ENCODE measurements around the gene UNKL. TPM values are rescaled to one million over a fixed set of nuclear protein-coding genes. Genes with fewer than 3 reads are reported as not detected.
A peak's percentile ranks its signal among the peaks of the same experiment; 100 is the strongest.

The UNKL gene
- total and polyA plus RNA-seq, 2 of the 8 experiments (the other 6 are each of a cell fraction or from before 2014, with no cell fraction given), result 25.1 to 31.8 TPM

DNA sequence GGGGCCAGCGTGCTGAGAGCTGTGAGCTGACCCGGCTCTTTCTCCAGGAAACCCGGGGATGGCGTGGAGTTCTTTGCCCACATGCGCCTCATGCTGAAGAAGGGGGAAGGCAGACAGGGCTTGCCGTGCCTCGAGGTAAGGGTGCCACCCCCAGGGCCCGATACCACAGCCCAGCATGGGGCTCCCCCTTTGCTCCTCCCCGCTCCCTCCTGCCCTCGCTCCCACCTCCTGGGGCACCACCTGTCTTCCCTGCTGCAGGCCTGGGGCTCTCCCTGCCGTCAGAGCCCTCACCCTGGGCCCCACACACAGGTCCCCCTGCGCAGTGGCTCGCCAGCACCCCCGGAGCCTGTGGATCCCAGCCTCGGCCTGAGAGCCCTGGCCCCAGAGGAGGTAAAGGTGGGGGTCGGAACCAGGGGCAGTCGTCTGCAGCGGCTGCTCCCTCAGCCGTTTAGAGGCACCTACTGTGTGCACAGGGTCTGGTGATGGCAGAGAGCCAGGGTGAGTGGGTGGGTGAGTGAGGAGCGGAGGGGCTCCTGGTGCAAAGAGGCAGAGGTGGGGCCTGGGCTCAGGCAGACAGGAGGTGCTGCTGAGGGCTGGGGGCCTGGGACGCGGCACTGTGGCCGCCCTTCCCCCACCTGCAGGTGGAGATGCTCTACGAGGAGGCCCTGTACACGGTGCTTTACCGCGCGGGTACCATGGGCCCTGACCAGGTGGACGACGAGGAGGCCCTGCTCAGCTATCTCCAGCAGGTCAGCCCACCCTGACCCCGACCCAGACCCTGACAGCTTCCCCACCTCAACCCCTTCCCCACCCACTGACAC lies 75.4 kb downstream of the UNKL start:
- 72% methylated on average over 15 of the region's 31 CpGs; no CpG with 5 or more reads in 1 of the 2 experiments for WGBS, 2 experiments (ENCODE audit: extremely low coverage in 1 of 2, insufficient coverage in 1 of 2, insufficient read length in 1 of 2, insufficient replicate concordance in 2 of 2, low coverage in 1 of 2, low lambda C conversion rate in 2 of 2, missing lambda C conversion rate in 1 of 2)
- no peaks in the 10 kb centered on the region for H3K9me3 ChIP-seq (ENCODE audit: insufficient read depth in 2 of 2, low read depth in 1 of 2, low read length in 1 of 2)
- no peak overlapping the region for H3K56ac ChIP-seq (replicated peaks; ENCODE audit: insufficient read length, low read depth, low read length)
- no peak overlapping the region for H3K9ac ChIP-seq (replicated peaks in 1 of 4; ENCODE audit: extremely low read depth in 1 of 4, low read depth in 3 of 4, low read length in 3 of 4)
- FAIRE-seq (no peak), DNase-seq (ENCODE audit: low read depth in 1 of 2, low spot score in 2 of 2) (no peak)
- no peak overlapping the region for H2BK5ac ChIP-seq (ENCODE audit: low read depth, low read length)
- H4K8ac ChIP-seq (ENCODE audit: extremely low read depth, insufficient read depth, low read length), result peak overlapping the region; percentile 25; the same call in 1 of the 2 replicates
- H3K79me1 ChIP-seq (ENCODE audit: low read depth, low read length), result no peaks in the 10 kb centered on the region
- H3K23ac ChIP-seq (ENCODE audit: insufficient read length), result no peak overlapping the region
- H4K91ac ChIP-seq (replicated peaks; ENCODE audit: insufficient read length, low read length), result no peak overlapping the region
- TF ChIP-seq SIX5 (IDR thresholded peaks at IDR 0.05; ENCODE audit: low read depth, low read length), result no peak
- TF ChIP-seq, protein P1, sequence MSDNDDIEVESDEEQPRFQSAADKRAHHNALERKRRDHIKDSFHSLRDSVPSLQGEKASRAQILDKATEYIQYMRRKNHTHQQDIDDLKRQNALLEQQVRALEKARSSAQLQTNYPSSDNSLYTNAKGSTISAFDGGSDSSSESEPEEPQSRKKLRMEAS (IDR thresholded peaks at IDR 0.05), result no peak
- no peak for TF ChIP-seq EGR1 (IDR thresholded peaks at IDR 0.05; ENCODE audit: borderline replicate concordance, low read depth, low read length)
- TF ChIP-seq, protein P2, sequence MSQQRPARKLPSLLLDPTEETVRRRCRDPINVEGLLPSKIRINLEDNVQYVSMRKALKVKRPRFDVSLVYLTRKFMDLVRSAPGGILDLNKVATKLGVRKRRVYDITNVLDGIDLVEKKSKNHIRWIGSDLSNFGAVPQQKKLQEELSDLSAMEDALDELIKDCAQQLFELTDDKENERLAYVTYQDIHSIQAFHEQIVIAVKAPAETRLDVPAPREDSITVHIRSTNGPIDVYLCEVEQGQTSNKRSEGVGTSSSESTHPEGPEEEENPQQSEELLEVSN (IDR thresholded peaks at IDR 0.05), result 0 out of 2 replicates have a peak, but pooled peaks have one; percentile 0
- TF ChIP-seq RAD21 (IDR thresholded peaks at IDR 0.05 in 1 of 2, conservative IDR thresholded peaks at IDR 0.05 in 1 of 2; ENCODE audit: low read depth in 2 of 2, low read length in 2 of 2), result no peak
- no peak for TF ChIP-seq PHF8 (conservative IDR thresholded peaks at IDR 0.05; ENCODE audit: low read depth, low read length)
- no peak overlapping the region for H3K18ac ChIP-seq (ENCODE audit: extremely low read depth, low read length)
- no peak overlapping the region for H2BK20ac ChIP-seq (ENCODE audit: low read length)
- H2BK15ac ChIP-seq (ENCODE audit: low read length), result no peak overlapping the region
- no peaks in the 10 kb centered on the region for H3K36me3 ChIP-seq (ENCODE audit: control insufficient read depth in 2 of 4, insufficient read depth in 4 of 4, low read length in 3 of 4)
- CTCF ChIA-PET (ENCODE audit: partially characterized antibody), result interaction anchor here (0.6 to 5.2 kb wide), 7 partner anchors 9 to 739 kb away, joined by 3 to 43 read pairs (median 3); no protein-coding TSS in a partner anchor
- no peak overlapping the region for H3K4ac ChIP-seq (replicated peaks; ENCODE audit: insufficient read length, low read depth, low read length)
- H3K4me2 ChIP-seq (ENCODE audit: insufficient read depth in 1 of 2, low read depth in 2 of 2, low read length in 2 of 2), result no peak overlapping the region
- H2BK12ac ChIP-seq (ENCODE audit: low read depth, low read length), result 0 out of 2 replicates have a peak overlapping the region, but pooled peaks have one; percentile 27
- peaks cover 4% of the 10 kb centered on the region; the same call in 1 of the 2 replicates for H3K23me2 ChIP-seq (ENCODE audit: low read depth, low read length)
- H2AFZ ChIP-seq (ENCODE audit: low read length), result no peak overlapping the region
- H2BK120ac ChIP-seq (replicated peaks; ENCODE audit: low read depth, low read length), result no peak overlapping the region
- H4K5ac ChIP-seq (ENCODE audit: insufficient read length, low read depth, low read length), result no peak overlapping the region
- H3K27ac ChIP-seq (ENCODE audit: low read depth, low read length), result no peak overlapping the region
- H3K4me3 ChIP-seq (ENCODE audit: extremely low read depth in 1 of 4, insufficient read depth in 2 of 4, low read depth in 3 of 4, low read length in 4 of 4), result no peak overlapping the region
- H2AK5ac ChIP-seq (ENCODE audit: low read depth, low read length), result no peak overlapping the region
- H3K79me2 ChIP-seq (ENCODE audit: control insufficient read depth in 1 of 2, insufficient read depth in 2 of 2, low read length in 2 of 2), result no peaks in the 10 kb centered on the region
- POLR2A ChIA-PET (ENCODE audit: partially characterized antibody), result no interaction called here
- H3K14ac ChIP-seq (ENCODE audit: insufficient read length), result no peak overlapping the region
- H3K27me3 ChIP-seq (replicated peaks in 1 of 4; ENCODE audit: control insufficient read depth in 3 of 4, extremely low read depth in 1 of 4, insufficient read depth in 3 of 4, low read length in 3 of 4), result peaks cover 14 to 35% (median 24%) of the 10 kb centered on the region in 4 experiments
- H4K20me1 ChIP-seq (replicated peaks in 1 of 2; ENCODE audit: control insufficient read depth in 1 of 2, insufficient read depth in 2 of 2, low read length in 2 of 2), result peaks cover 7 to 23% of the 10 kb centered on the region in 2 experiments
- peaks cover 0 to 13% (median 4%) of the 10 kb centered on the region in 4 experiments; a peak in 4 of 7 replicates for H3K4me1 ChIP-seq (replicated peaks in 1 of 4; ENCODE audit: control insufficient read depth in 3 of 4, insufficient read depth in 4 of 4, low read length in 3 of 4)
